ENCODE results near the gene CHST11. TPM values are rescaled to one million over a fixed set of nuclear protein-coding genes. Genes with fewer than 3 reads are reported as not detected.

CHST11 gene
- polyA plus RNA-seq, 1 donor (not counting 4 experiments of a cell fraction or from before 2014, with no cell fraction given): 11.9 TPM

GRCh38 chr12:104591257-104591885 lies 134.6 kb downstream of the CHST11 start:
- H3K79me2 ChIP-seq (ENCODE audit: control insufficient read depth, insufficient read depth, low read length): peaks cover 19% of the 10 kb centered on the region
- DNase-seq (ENCODE audit: low read depth, low spot score) (no peak), FAIRE-seq (no peak)
- no peak for TF ChIP-seq CTCF (optimal IDR thresholded peaks at IDR 0.05 in 1 of 3, IDR thresholded peaks at IDR 0.05 in 1 of 3, conservative IDR thresholded peaks at IDR 0.05 in 1 of 3; ENCODE audit: extremely low read depth in 1 of 3, insufficient read depth in 2 of 3, low read length in 3 of 3)
- TF ChIP-seq EZH2 (IDR thresholded peaks at IDR 0.05; ENCODE audit: low read length): no peak
- H3K27me3 ChIP-seq (ENCODE audit: control insufficient read depth, extremely low read depth, insufficient read depth, low read length): no peaks in the 10 kb centered on the region
- no peaks in the 10 kb centered on the region for H3K36me3 ChIP-seq (ENCODE audit: control insufficient read depth in 2 of 2, extremely low read depth in 1 of 2, insufficient read depth in 2 of 2, low read length in 2 of 2)
- H3K9me1 ChIP-seq (ENCODE audit: control insufficient read depth, extremely low read depth, insufficient read depth, low read length): no peaks in the 10 kb centered on the region
- no peak overlapping the region for H3K27ac ChIP-seq (ENCODE audit: control insufficient read depth, insufficient read depth, low read length)
- dilution Hi-C loops (cut with MboI; ENCODE audit: extremely low pct_ligation_motif_present, low sequenced_read_pairs): no loop called here
- H2AFZ ChIP-seq (ENCODE audit: control insufficient read depth, low read length): no peak overlapping the region
- no peak overlapping the region for H3K4me3 ChIP-seq (ENCODE audit: control insufficient read depth in 2 of 3, extremely low read depth in 1 of 3, insufficient read depth in 2 of 3, low read depth in 1 of 3, low read length in 3 of 3)
- H4K20me1 ChIP-seq (ENCODE audit: control insufficient read depth, extremely low read depth, insufficient read depth, low read length): no peaks in the 10 kb centered on the region
- no peak overlapping the region for H3K9ac ChIP-seq (ENCODE audit: control insufficient read depth, extremely low read depth, insufficient read depth, low read length)
- no peaks in the 10 kb centered on the region for H3K9me3 ChIP-seq (ENCODE audit: control insufficient read depth, low read depth, low read length)
- peaks cover 58% of the 10 kb centered on the region for H3K4me1 ChIP-seq (ENCODE audit: control insufficient read depth, extremely low read depth, insufficient read depth, low read length)
- H3K4me2 ChIP-seq (ENCODE audit: control insufficient read depth, extremely low read depth, insufficient read depth, low read depth, low read length): peak overlapping the region; percentile 29

DNA sequence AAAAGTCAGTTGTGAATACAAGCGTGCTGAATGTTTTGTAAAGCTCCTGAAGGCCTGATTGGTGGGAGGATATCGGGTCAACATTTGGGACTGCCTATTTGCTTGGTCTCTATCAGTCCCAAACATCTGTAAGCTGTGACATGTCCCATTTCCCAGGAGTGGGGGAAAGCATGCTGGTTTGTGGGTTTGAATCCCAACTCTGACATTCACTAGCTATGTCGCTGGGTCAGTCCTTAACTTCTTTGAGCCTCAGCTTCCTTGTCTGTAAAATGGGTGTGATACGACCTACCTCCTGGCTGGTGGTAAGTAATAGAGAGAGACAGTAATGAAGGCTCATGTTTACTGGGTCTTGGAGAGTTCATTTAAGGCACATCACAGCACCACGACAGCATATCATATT lies 136.7 kb downstream of the CHST11 start:
- Histone ChIP-seq H3K4me1 (ENCODE audit: control insufficient read depth, extremely low read depth, insufficient read depth, low read length) (peaks cover 52% of the 10 kb centered on the region), H3K9me3 (ENCODE audit: control insufficient read depth, low read depth, low read length) (no peaks in the 10 kb centered on the region), H3K9ac (ENCODE audit: control insufficient read depth, extremely low read depth, insufficient read depth, low read length) (no peak overlapping the region), H3K9me1 (ENCODE audit: control insufficient read depth, extremely low read depth, insufficient read depth, low read length) (no peaks in the 10 kb centered on the region), H4K20me1 (ENCODE audit: control insufficient read depth, extremely low read depth, insufficient read depth, low read length) (no peaks in the 10 kb centered on the region), H3K27me3 (ENCODE audit: control insufficient read depth, extremely low read depth, insufficient read depth, low read length) (no peaks in the 10 kb centered on the region), H3K79me2 (ENCODE audit: control insufficient read depth, insufficient read depth, low read length) (peaks cover 19% of the 10 kb centered on the region), H3K27ac (ENCODE audit: control insufficient read depth, insufficient read depth, low read length) (no peak overlapping the region), H3K4me3 (ENCODE audit: control insufficient read depth in 2 of 3, extremely low read depth in 1 of 3, insufficient read depth in 2 of 3, low read depth in 1 of 3, low read length in 3 of 3) (no peak overlapping the region), H2AFZ (ENCODE audit: control insufficient read depth, low read length) (no peak overlapping the region), H3K4me2 (ENCODE audit: control insufficient read depth, extremely low read depth, insufficient read depth, low read depth, low read length) (no peak overlapping the region), H3K36me3 (ENCODE audit: control insufficient read depth in 2 of 2, extremely low read depth in 1 of 2, insufficient read depth in 2 of 2, low read length in 2 of 2) (no peaks in the 10 kb centered on the region)
- FAIRE-seq (no peak), DNase-seq (ENCODE audit: low read depth, low spot score) (no peak)
- dilution Hi-C loops (cut with MboI; ENCODE audit: extremely low pct_ligation_motif_present, low sequenced_read_pairs): no loop called here
- TF ChIP-seq CTCF (optimal IDR thresholded peaks at IDR 0.05 in 1 of 3, IDR thresholded peaks at IDR 0.05 in 1 of 3, conservative IDR thresholded peaks at IDR 0.05 in 1 of 3; ENCODE audit: extremely low read depth in 1 of 3, insufficient read depth in 2 of 3, low read length in 3 of 3): no peak
- no peak for TF ChIP-seq EZH2 (IDR thresholded peaks at IDR 0.05; ENCODE audit: low read length)
